Activated CD8-positive, alpha-beta T cell treated with anti-CD3 and anti-CD28 coated beads for 36 hours (primary cell): ENCODE results near the gene HOXC11. TPM values are rescaled to one million over a fixed set of nuclear protein-coding genes. Genes with fewer than 3 reads are reported as not detected.

Source experiments
- ATAC-seq: fragments of 200-7000 bp; cut with Tn5 transposase; one replicate; pipeline ENCODE4 v1.10.0; 2021; ENCODE audit warnings: mild to moderate bottlenecking, moderate library complexity
- CTCF ChIA-PET: fragments of 350-600 bp; sonication (Branson Sonifier 250); formaldehyde crosslinking; loops from one replicate; lab custom pipeline; 2021; ENCODE audit warnings: antibody characterized with exemption; lab: Charles Lee
- POLR2A ChIA-PET: fragments of 350-600 bp; sonication (Branson Sonifier 250); formaldehyde crosslinking; loops from one replicate; lab custom pipeline; 2021; ENCODE audit warnings: antibody characterized with exemption; lab: Charles Lee
- DNase-seq: peaks from one replicate; pipeline ENCODE4 v3.0.0-alpha.2; 2020
- H3K27ac Mint-ChIP-seq: one replicate; pipeline ENCODE4 v1.8.0; 2021; ENCODE audit warnings: mild to moderate bottlenecking, mixed read lengths
- H3K27me3 Mint-ChIP-seq: one replicate; pipeline ENCODE4 v1.8.0; 2021; ENCODE audit warnings: mixed read lengths
- H3K36me3 Mint-ChIP-seq: one replicate; pipeline ENCODE4 v1.8.0; 2021; ENCODE audit warnings: low read depth, mixed read lengths
- H3K4me1 Mint-ChIP-seq: one replicate; pipeline ENCODE4 v1.8.0; 2021; ENCODE audit warnings: low read depth, mixed read lengths
- H3K4me3 Mint-ChIP-seq: one replicate; pipeline ENCODE4 v1.8.0; 2021; ENCODE audit warnings: mild to moderate bottlenecking, moderate library complexity, mixed read lengths
- H3K9me3 Mint-ChIP-seq: one replicate; pipeline ENCODE4 v1.8.0; 2021; ENCODE audit warnings: mixed read lengths
- CTCF ChIP-seq: fragments of 200-600 bp; IDR thresholded peaks from one replicate; pipeline ENCODE4 v1.8.0; 2022; ENCODE audit warnings: antibody characterized with exemption, mild to moderate bottlenecking
- intact Hi-C: fragments of 100-400 bp; cut with micrococcal nuclease; formaldehyde crosslinking; loops from one replicate; pipeline ENCODE4 v1.10.0; 2022
- total RNA-seq, 2 experiments: library from RNA; stranded (reverse); gene quantifications; one replicate each; pipeline ENCODE4 v1.2.3, GENCODE V29; 2021

HOXC11 gene
- total RNA-seq, 2 experiments from 2014 or later: not detected

- CTCF ChIA-PET: no interaction called here
- ATAC-seq: no peak
- Mint-ChIP-seq H3K9me3 (no peaks in the 10 kb centered on the region), H3K4me3 (no peak overlapping the region), H3K4me1 (no peaks in the 10 kb centered on the region), H3K27ac (no peak overlapping the region), H3K27me3 (peaks cover 78% of the 10 kb centered on the region), H3K36me3 (no peaks in the 10 kb centered on the region)
- no peak for DNase-seq
- POLR2A ChIA-PET: no interaction called here
- no peak for TF ChIP-seq CTCF
- intact Hi-C loops: no loop called here
Measured at GRCh38 chr12:53929527-53929926, 43.4 kb upstream of the HOXC11 start.

- Mint-ChIP-seq H3K36me3 (no peaks in the 10 kb centered on the region), H3K4me3 (no peak overlapping the region), H3K27ac (no peak overlapping the region), H3K9me3 (no peaks in the 10 kb centered on the region), H3K27me3 (peaks cover 80% of the 10 kb centered on the region), H3K4me1 (peaks cover 4% of the 10 kb centered on the region)
- TF ChIP-seq CTCF: no peak
- intact Hi-C loops: no loop called here
- POLR2A ChIA-PET: no interaction called here
- ATAC-seq (no peak), DNase-seq (no peak)
- CTCF ChIA-PET: no interaction called here
Measured at GRCh38 chr12:53930591-53931255, 42.2 kb upstream of the HOXC11 start.

GRCh38 chr12:53931844-53932581 is 40.9 kb upstream of the HOXC11 start:
- no peak overlapping the region for H3K4me3 Mint-ChIP-seq
- intact Hi-C loops: no loop called here
- peaks cover 4% of the 10 kb centered on the region for H3K4me1 Mint-ChIP-seq
- no peak for ATAC-seq
- TF ChIP-seq CTCF: no peak
- H3K9me3 Mint-ChIP-seq: no peaks in the 10 kb centered on the region
- no peaks in the 10 kb centered on the region for H3K36me3 Mint-ChIP-seq
- no peak overlapping the region for H3K27ac Mint-ChIP-seq
- CTCF ChIA-PET: interaction anchor here (0.5 to 0.8 kb wide), 2 partner anchors 53 to 98 kb away, joined by 3 read pairs; partner anchors contain the start of gene HOXC10
- H3K27me3 Mint-ChIP-seq: peaks cover 81% of the 10 kb centered on the region
- POLR2A ChIA-PET: interaction anchor here (0.9 kb wide), 1 partner anchor 9 kb away, joined by 3 read pairs; no protein-coding TSS in a partner anchor
- DNase-seq: no peak

GRCh38 chr12:53932915-53933314 is 40.0 kb upstream of the HOXC11 start:
- no peak for DNase-seq
- TF ChIP-seq CTCF: no peak
- H3K4me1 Mint-ChIP-seq: peaks cover 4% of the 10 kb centered on the region
- POLR2A ChIA-PET: interaction anchor here (0.9 kb wide), 1 partner anchor 8 kb away, joined by 3 read pairs; no protein-coding TSS in a partner anchor
- no peak overlapping the region for H3K27ac Mint-ChIP-seq
- H3K4me3 Mint-ChIP-seq: no peak overlapping the region
- no peak for ATAC-seq
- intact Hi-C loops: no loop called here
- H3K9me3 Mint-ChIP-seq: no peaks in the 10 kb centered on the region
- H3K36me3 Mint-ChIP-seq: no peaks in the 10 kb centered on the region
- peaks cover 84% of the 10 kb centered on the region for H3K27me3 Mint-ChIP-seq
- CTCF ChIA-PET: no interaction called here
